ENCODE data around the gene COL1A1.

GRCh38 chr17:50170662-50171370, 30.6 kb downstream of the COL1A1 start:
- TF ChIP-seq POLR2AphosphoS5 (IDR thresholded peaks at IDR 0.05; ENCODE audit: borderline replicate concordance, low read depth, low read length) (no peak), EZH2 (IDR thresholded peaks at IDR 0.05) (no peak)
